RWPE2 (cell line): Measurements from ENCODE around the gene DRD4.
A peak's percentile ranks its signal among the peaks of the same experiment; 100 is the strongest.

Source experiments
- ATAC-seq: fragments of 200-7000 bp; cut with Tn5 transposase; 3 replicates; pipeline ENCODE4 v1.9.1; 2021; ENCODE audit warnings: low read depth
- DNase-seq: peaks from one replicate; pipeline ENCODE4 v3.0.0-alpha.2; 2020; ENCODE audit warnings: low spot score
- H3K27ac ChIP-seq: fragments of 450-650 bp; 2 replicates; pipeline ENCODE4 v1.5.1; 2017; ENCODE audit warnings: mild to moderate bottlenecking; ENCODE audit not compliant: poor library complexity, severe bottlenecking
- H3K27me3 ChIP-seq: fragments of 250-450 bp; sonication (Bioruptor Pico); 2 replicates; pipeline ENCODE4 v1.5.1; 2021; ENCODE audit warnings: mild to moderate bottlenecking, moderate library complexity; ENCODE audit not compliant: insufficient read depth, poor library complexity, severe bottlenecking
- H3K36me3 ChIP-seq: fragments of 250-450 bp; sonication (Bioruptor Pico); 2 replicates; pipeline ENCODE4 v1.5.1; 2020; ENCODE audit warnings: low read depth, mild to moderate bottlenecking, moderate library complexity
- H3K4me1 ChIP-seq: fragments of 250-450 bp; sonication (Bioruptor Pico); 2 replicates; pipeline ENCODE4 v1.5.1; 2021; ENCODE audit warnings: mild to moderate bottlenecking, moderate library complexity; ENCODE audit not compliant: insufficient read depth, poor library complexity, severe bottlenecking
- H3K4me3 ChIP-seq: fragments of 250-450 bp; sonication (Bioruptor Pico); 2 replicates; pipeline ENCODE4 v1.5.1; 2021; ENCODE audit warnings: mild to moderate bottlenecking, moderate library complexity; ENCODE audit not compliant: severe bottlenecking
- H3K9me3 ChIP-seq: fragments of 250-450 bp; sonication (Bioruptor Pico); 2 replicates; pipeline ENCODE4 v1.5.1; 2021; ENCODE audit warnings: mild to moderate bottlenecking, moderate library complexity; ENCODE audit not compliant: severe bottlenecking
- CTCF ChIP-seq: fragments of 450-650 bp; IDR thresholded peaks from one replicate; pipeline ENCODE4 v1.5.1; 2017; ENCODE audit warnings: mild to moderate bottlenecking, moderate library complexity; ENCODE audit not compliant: poor library complexity, severe bottlenecking

The DRD4 gene

GRCh38 chr11:624705-625635 is 12.1 kb upstream of the DRD4 start, which contains the start of gene CDHR5:
Gene CDHR5, minus strand, starts transcription at chr11:624955. Its CDS starts 53 bp downstream, at chr11:624902.
- H3K27ac ChIP-seq = no peak within 1 kb of the TSS
- H3K36me3 ChIP-seq = no peaks in the 10 kb centered on the region
- H3K4me1 ChIP-seq = no peaks in the 10 kb centered on the region
- ATAC-seq (peak; percentile 14; the same call in 1 of the 3 replicates), DNase-seq (peak; percentile 58)
- no peaks in the 10 kb centered on the region for H3K9me3 ChIP-seq
- H3K4me3 ChIP-seq = no peak within 1 kb of the TSS
- H3K27me3 ChIP-seq = no peaks in the 10 kb centered on the region
- TF ChIP-seq CTCF = no peak

- Histone ChIP-seq H3K27ac (no peak overlapping the region), H3K27me3 (no peaks in the 10 kb centered on the region), H3K36me3 (no peaks in the 10 kb centered on the region), H3K9me3 (no peaks in the 10 kb centered on the region), H3K4me3 (no peak overlapping the region), H3K4me1 (no peaks in the 10 kb centered on the region)
- DNase-seq (peak; percentile 67), ATAC-seq (no peak)
- no peak for TF ChIP-seq CTCF
Observed at GRCh38 chr11:625636-626268, 11.3 kb upstream of the DRD4 start.

- DNase-seq = peak; percentile 63
- no peaks in the 10 kb centered on the region for H3K27me3 ChIP-seq
- no peaks in the 10 kb centered on the region for H3K9me3 ChIP-seq
Observed at GRCh38 chr11:626475-627307, 10.4 kb upstream of the DRD4 start, which contains the start of gene SCT. Gene SCT, minus strand, starts transcription at chr11:627181. Its CDS starts 38 bp downstream, at chr11:627143.

GRCh38 chr11:627308-627576 is 9.8 kb upstream of the DRD4 start:
- Histone ChIP-seq H3K27me3 (no peaks in the 10 kb centered on the region), H3K4me1 (no peaks in the 10 kb centered on the region), H3K9me3 (no peaks in the 10 kb centered on the region), H3K36me3 (no peaks in the 10 kb centered on the region), H3K4me3 (no peak overlapping the region), H3K27ac (no peak overlapping the region)
- DNase-seq (no peak), ATAC-seq (no peak)
- TF ChIP-seq CTCF = no peak

More at GRCh38 chr11:626475-627307, 10.4 kb upstream of the DRD4 start, which contains the start of gene SCT:
- TF ChIP-seq CTCF = no peak
- Histone ChIP-seq H3K27ac (no peak within 1 kb of the TSS), H3K36me3 (no peaks in the 10 kb centered on the region), H3K4me3 (no peak within 1 kb of the TSS), H3K4me1 (no peaks in the 10 kb centered on the region)
- ATAC-seq = no peak
